ENCODE results near the gene CALML5. TPM values are rescaled to one million over a fixed set of nuclear protein-coding genes. Genes with fewer than 3 reads are reported as not detected.
A peak's percentile ranks its signal among the peaks of the same experiment; 100 is the strongest.

The CALML5 gene
- total and polyA plus RNA-seq, 9 of the 15 experiments (the other 6 are each of a cell fraction or from before 2014, with no cell fraction given) = not detected

DNA sequence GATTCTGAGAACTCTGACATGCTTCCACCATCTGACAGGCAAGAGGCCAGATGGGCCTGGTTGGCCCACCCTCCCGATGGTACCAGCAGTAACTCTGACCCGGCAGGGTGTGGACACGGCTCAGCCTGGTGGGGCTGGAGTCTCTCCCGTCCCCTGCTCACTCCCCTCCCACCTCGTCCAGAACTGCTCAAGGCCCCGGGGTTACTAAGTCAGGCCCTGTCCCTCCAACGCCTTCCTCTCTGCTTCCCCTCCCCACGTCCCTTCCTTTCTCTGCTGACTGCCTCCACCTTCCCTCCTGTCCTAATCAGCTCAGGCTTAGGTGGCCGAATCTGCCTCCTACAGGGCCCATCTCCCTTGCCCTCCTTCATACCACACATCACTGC is 12.5 kb downstream of the CALML5 start (continued):
- TF ChIP-seq, protein P1, sequence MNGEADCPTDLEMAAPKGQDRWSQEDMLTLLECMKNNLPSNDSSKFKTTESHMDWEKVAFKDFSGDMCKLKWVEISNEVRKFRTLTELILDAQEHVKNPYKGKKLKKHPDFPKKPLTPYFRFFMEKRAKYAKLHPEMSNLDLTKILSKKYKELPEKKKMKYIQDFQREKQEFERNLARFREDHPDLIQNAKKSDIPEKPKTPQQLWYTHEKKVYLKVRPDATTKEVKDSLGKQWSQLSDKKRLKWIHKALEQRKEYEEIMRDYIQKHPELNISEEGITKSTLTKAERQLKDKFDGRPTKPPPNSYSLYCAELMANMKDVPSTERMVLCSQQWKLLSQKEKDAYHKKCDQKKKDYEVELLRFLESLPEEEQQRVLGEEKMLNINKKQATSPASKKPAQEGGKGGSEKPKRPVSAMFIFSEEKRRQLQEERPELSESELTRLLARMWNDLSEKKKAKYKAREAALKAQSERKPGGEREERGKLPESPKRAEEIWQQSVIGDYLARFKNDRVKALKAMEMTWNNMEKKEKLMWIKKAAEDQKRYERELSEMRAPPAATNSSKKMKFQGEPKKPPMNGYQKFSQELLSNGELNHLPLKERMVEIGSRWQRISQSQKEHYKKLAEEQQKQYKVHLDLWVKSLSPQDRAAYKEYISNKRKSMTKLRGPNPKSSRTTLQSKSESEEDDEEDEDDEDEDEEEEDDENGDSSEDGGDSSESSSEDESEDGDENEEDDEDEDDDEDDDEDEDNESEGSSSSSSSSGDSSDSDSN (IDR thresholded peaks at IDR 0.05; ENCODE audit: borderline replicate concordance in 1 of 2, low read depth in 2 of 2, low read length in 2 of 2) = peak in 1 of 2 experiments; percentile 71; a peak in 2 of 4 replicates
- TF ChIP-seq NCOA6 (IDR thresholded peaks at IDR 0.05) (no peak), SP1 (CRISPR knock-in tag; IDR thresholded peaks at IDR 0.05) (no peak), POU5F1 (IDR thresholded peaks at IDR 0.05; ENCODE audit: borderline replicate concordance, low read depth, low read length, partially characterized antibody) (no peak), XRCC3 (IDR thresholded peaks at IDR 0.05) (no peak), NR4A1 (CRISPR knock-in tag; IDR thresholded peaks at IDR 0.05) (no peak), NR4A1 (tag; IDR thresholded peaks at IDR 0.05) (0 out of 2 replicates have a peak, but pooled peaks have one; percentile 16), OTX1 (CRISPR knock-in tag; IDR thresholded peaks at IDR 0.05) (peak; percentile 78; the same call in 1 of the 2 replicates), ILK (tag; IDR thresholded peaks at IDR 0.05; ENCODE audit: borderline replicate concordance, low read depth) (no peak)
- TF ChIP-seq, protein P2, sequence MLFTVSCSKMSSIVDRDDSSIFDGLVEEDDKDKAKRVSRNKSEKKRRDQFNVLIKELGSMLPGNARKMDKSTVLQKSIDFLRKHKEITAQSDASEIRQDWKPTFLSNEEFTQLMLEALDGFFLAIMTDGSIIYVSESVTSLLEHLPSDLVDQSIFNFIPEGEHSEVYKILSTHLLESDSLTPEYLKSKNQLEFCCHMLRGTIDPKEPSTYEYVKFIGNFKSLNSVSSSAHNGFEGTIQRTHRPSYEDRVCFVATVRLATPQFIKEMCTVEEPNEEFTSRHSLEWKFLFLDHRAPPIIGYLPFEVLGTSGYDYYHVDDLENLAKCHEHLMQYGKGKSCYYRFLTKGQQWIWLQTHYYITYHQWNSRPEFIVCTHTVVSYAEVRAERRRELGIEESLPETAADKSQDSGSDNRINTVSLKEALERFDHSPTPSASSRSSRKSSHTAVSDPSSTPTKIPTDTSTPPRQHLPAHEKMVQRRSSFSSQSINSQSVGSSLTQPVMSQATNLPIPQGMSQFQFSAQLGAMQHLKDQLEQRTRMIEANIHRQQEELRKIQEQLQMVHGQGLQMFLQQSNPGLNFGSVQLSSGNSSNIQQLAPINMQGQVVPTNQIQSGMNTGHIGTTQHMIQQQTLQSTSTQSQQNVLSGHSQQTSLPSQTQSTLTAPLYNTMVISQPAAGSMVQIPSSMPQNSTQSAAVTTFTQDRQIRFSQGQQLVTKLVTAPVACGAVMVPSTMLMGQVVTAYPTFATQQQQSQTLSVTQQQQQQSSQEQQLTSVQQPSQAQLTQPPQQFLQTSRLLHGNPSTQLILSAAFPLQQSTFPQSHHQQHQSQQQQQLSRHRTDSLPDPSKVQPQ (CRISPR knock-in tag; IDR thresholded peaks at IDR 0.05; ENCODE audit: borderline replicate concordance) = no peak
- TF ChIP-seq, protein P3, sequence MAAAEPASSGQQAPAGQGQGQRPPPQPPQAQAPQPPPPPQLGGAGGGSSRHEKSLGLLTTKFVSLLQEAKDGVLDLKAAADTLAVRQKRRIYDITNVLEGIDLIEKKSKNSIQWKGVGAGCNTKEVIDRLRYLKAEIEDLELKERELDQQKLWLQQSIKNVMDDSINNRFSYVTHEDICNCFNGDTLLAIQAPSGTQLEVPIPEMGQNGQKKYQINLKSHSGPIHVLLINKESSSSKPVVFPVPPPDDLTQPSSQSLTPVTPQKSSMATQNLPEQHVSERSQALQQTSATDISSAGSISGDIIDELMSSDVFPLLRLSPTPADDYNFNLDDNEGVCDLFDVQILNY (CRISPR knock-in tag; IDR thresholded peaks at IDR 0.05) = no peak
- TF ChIP-seq, protein P4, sequence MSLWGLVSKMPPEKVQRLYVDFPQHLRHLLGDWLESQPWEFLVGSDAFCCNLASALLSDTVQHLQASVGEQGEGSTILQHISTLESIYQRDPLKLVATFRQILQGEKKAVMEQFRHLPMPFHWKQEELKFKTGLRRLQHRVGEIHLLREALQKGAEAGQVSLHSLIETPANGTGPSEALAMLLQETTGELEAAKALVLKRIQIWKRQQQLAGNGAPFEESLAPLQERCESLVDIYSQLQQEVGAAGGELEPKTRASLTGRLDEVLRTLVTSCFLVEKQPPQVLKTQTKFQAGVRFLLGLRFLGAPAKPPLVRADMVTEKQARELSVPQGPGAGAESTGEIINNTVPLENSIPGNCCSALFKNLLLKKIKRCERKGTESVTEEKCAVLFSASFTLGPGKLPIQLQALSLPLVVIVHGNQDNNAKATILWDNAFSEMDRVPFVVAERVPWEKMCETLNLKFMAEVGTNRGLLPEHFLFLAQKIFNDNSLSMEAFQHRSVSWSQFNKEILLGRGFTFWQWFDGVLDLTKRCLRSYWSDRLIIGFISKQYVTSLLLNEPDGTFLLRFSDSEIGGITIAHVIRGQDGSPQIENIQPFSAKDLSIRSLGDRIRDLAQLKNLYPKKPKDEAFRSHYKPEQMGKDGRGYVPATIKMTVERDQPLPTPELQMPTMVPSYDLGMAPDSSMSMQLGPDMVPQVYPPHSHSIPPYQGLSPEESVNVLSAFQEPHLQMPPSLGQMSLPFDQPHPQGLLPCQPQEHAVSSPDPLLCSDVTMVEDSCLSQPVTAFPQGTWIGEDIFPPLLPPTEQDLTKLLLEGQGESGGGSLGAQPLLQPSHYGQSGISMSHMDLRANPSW (CRISPR knock-in tag; IDR thresholded peaks at IDR 0.05) = no peak
- TF ChIP-seq, protein P5, sequence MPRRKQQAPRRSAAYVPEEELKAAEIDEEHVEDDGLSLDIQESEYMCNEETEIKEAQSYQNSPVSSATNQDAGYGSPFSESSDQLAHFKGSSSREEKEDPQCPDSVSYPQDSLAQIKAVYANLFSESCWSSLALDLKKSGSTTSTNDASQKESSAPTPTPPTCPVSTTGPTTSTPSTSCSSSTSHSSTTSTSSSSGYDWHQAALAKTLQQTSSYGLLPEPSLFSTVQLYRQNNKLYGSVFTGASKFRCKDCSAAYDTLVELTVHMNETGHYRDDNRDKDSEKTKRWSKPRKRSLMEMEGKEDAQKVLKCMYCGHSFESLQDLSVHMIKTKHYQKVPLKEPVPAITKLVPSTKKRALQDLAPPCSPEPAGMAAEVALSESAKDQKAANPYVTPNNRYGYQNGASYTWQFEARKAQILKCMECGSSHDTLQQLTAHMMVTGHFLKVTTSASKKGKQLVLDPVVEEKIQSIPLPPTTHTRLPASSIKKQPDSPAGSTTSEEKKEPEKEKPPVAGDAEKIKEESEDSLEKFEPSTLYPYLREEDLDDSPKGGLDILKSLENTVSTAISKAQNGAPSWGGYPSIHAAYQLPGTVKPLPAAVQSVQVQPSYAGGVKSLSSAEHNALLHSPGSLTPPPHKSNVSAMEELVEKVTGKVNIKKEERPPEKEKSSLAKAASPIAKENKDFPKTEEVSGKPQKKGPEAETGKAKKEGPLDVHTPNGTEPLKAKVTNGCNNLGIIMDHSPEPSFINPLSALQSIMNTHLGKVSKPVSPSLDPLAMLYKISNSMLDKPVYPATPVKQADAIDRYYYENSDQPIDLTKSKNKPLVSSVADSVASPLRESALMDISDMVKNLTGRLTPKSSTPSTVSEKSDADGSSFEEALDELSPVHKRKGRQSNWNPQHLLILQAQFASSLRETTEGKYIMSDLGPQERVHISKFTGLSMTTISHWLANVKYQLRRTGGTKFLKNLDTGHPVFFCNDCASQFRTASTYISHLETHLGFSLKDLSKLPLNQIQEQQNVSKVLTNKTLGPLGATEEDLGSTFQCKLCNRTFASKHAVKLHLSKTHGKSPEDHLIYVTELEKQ (CRISPR knock-in tag; IDR thresholded peaks at IDR 0.05) = no peak
